PFSK-1 (cell line): ENCODE results near the gene MYO3A.

Source experiments
- FOXP2 ChIP-seq: optimal IDR thresholded peaks from 2 replicates; pipeline ENCODE3; 2011; ENCODE audit warnings: borderline replicate concordance, control low read depth, inconsistent platforms; ENCODE audit not compliant: insufficient read depth; ENCODE audit errors: extremely low read length, extremely low read depth
- POLR2AphosphoS5 ChIP-seq: IDR thresholded peaks from 2 replicates; pipeline ENCODE4 v1.6.1; 2012; ENCODE audit warnings: low read depth, mild to moderate bottlenecking, control low read depth, low read length, moderate library complexity
- REST ChIP-seq, 2 experiments: IDR thresholded peaks; 2 replicates each; pipeline versions ENCODE4 v1.6.1 to v1.8.0; 2011 to 2012; ENCODE audit warnings: low read depth in 2 of 2, low read length in 2 of 2, control low read depth in 1 of 2, inconsistent platforms in 1 of 2, mild to moderate bottlenecking in 1 of 2, moderate library complexity in 1 of 2; ENCODE audit not compliant: insufficient read depth in 1 of 2
- SIN3A ChIP-seq: IDR thresholded peaks from 2 replicates; pipeline ENCODE4 v1.6.1; 2012; ENCODE audit warnings: mild to moderate bottlenecking, low read length, moderate library complexity, borderline replicate concordance; ENCODE audit not compliant: insufficient read depth
- TAF1 ChIP-seq: IDR thresholded peaks from 2 replicates; pipeline ENCODE4 v1.6.1; 2012; ENCODE audit warnings: low read length, control low read depth, borderline replicate concordance; ENCODE audit not compliant: insufficient read depth

MYO3A gene

GRCh38 chr10:26087666-26088065, 153.6 kb downstream of the MYO3A start:
- TF ChIP-seq TAF1 (no peak), SIN3A (no peak), FOXP2 (no peak), POLR2AphosphoS5 (no peak), REST (IDR thresholded peaks at IDR 0.05; ENCODE audit: insufficient read depth in 1 of 2, low read depth in 2 of 2, low read length in 2 of 2) (no peak)

- TF ChIP-seq TAF1 = no peak
- TF ChIP-seq POLR2AphosphoS5 = no peak
- no peak for TF ChIP-seq REST (IDR thresholded peaks at IDR 0.05; ENCODE audit: insufficient read depth in 1 of 2, low read depth in 2 of 2, low read length in 2 of 2)
- no peak for TF ChIP-seq FOXP2
- no peak for TF ChIP-seq SIN3A
Measured at GRCh38 chr10:26090026-26090425, 156.0 kb downstream of the MYO3A start.

GRCh38 chr10:26090762-26091161, 156.7 kb downstream of the MYO3A start:
- TF ChIP-seq POLR2AphosphoS5 = no peak

- TF ChIP-seq POLR2AphosphoS5 = no peak
- TF ChIP-seq SIN3A = no peak
- TF ChIP-seq TAF1 = no peak
- no peak for TF ChIP-seq REST (IDR thresholded peaks at IDR 0.05; ENCODE audit: insufficient read depth in 1 of 2, low read depth in 2 of 2, low read length in 2 of 2)
- TF ChIP-seq FOXP2 = no peak
Measured at GRCh38 chr10:26093229-26093628, 159.2 kb downstream of the MYO3A start.

GRCh38 chr10:26095781-26096180, 161.8 kb downstream of the MYO3A start:
- TF ChIP-seq TAF1 = no peak
- no peak for TF ChIP-seq REST (IDR thresholded peaks at IDR 0.05; ENCODE audit: insufficient read depth in 1 of 2, low read depth in 2 of 2, low read length in 2 of 2)
- no peak for TF ChIP-seq POLR2AphosphoS5
- no peak for TF ChIP-seq FOXP2
- no peak for TF ChIP-seq SIN3A
